ENCODE measurements around the gene GNAQ. TPM values are rescaled to one million over a fixed set of nuclear protein-coding genes. Genes with fewer than 3 reads are reported as not detected.

The GNAQ gene
- polyA plus RNA-seq, 1 donor (not counting 4 experiments of a cell fraction or from before 2014, with no cell fraction given): 64.3 TPM

GRCh38 chr9:78005231-78006002 is 26.2 kb downstream of the GNAQ start:
- TF ChIP-seq EZH2 (IDR thresholded peaks at IDR 0.05; ENCODE audit: low read length): no peak
- FAIRE-seq (no peak), DNase-seq (ENCODE audit: low read depth, low spot score) (no peak)
- no peak overlapping the region for H3K9ac ChIP-seq (ENCODE audit: control insufficient read depth, extremely low read depth, insufficient read depth, low read length)
- no peaks in the 10 kb centered on the region for H3K27me3 ChIP-seq (ENCODE audit: control insufficient read depth, extremely low read depth, insufficient read depth, low read length)
- dilution Hi-C loops (cut with MboI; ENCODE audit: extremely low pct_ligation_motif_present, low sequenced_read_pairs): no loop called here
- H3K79me2 ChIP-seq (ENCODE audit: control insufficient read depth, insufficient read depth, low read length): peaks cover 93% of the 10 kb centered on the region
- no peaks in the 10 kb centered on the region for H3K36me3 ChIP-seq (ENCODE audit: control insufficient read depth in 2 of 2, extremely low read depth in 1 of 2, insufficient read depth in 2 of 2, low read length in 2 of 2)
- H3K4me3 ChIP-seq (ENCODE audit: control insufficient read depth in 2 of 3, extremely low read depth in 1 of 3, insufficient read depth in 2 of 3, low read depth in 1 of 3, low read length in 3 of 3): no peak overlapping the region
- no peaks in the 10 kb centered on the region for H3K9me3 ChIP-seq (ENCODE audit: control insufficient read depth, low read depth, low read length)
- no peak overlapping the region for H3K27ac ChIP-seq (ENCODE audit: control insufficient read depth, insufficient read depth, low read length)
- H3K9me1 ChIP-seq (ENCODE audit: control insufficient read depth, extremely low read depth, insufficient read depth, low read length): no peaks in the 10 kb centered on the region
- H2AFZ ChIP-seq (ENCODE audit: control insufficient read depth, low read length): no peak overlapping the region
- peaks cover 10% of the 10 kb centered on the region for H3K4me1 ChIP-seq (ENCODE audit: control insufficient read depth, extremely low read depth, insufficient read depth, low read length)
- peaks cover 7% of the 10 kb centered on the region for H4K20me1 ChIP-seq (ENCODE audit: control insufficient read depth, extremely low read depth, insufficient read depth, low read length)
- H3K4me2 ChIP-seq (ENCODE audit: control insufficient read depth, extremely low read depth, insufficient read depth, low read depth, low read length): no peak overlapping the region

- H3K36me3 ChIP-seq (ENCODE audit: control insufficient read depth in 2 of 2, extremely low read depth in 1 of 2, insufficient read depth in 2 of 2, low read length in 2 of 2): no peaks in the 10 kb centered on the region
- no peak overlapping the region for H3K4me2 ChIP-seq (ENCODE audit: control insufficient read depth, extremely low read depth, insufficient read depth, low read depth, low read length)
- TF ChIP-seq EZH2 (IDR thresholded peaks at IDR 0.05; ENCODE audit: low read length) (no peak), CTCF (optimal IDR thresholded peaks at IDR 0.05 in 1 of 3, IDR thresholded peaks at IDR 0.05 in 1 of 3, conservative IDR thresholded peaks at IDR 0.05 in 1 of 3; ENCODE audit: extremely low read depth in 1 of 3, insufficient read depth in 2 of 3, low read length in 3 of 3) (peak in 1 of 3 experiments; percentile 38)
- dilution Hi-C loops (cut with MboI; ENCODE audit: extremely low pct_ligation_motif_present, low sequenced_read_pairs): no loop called here
- no peak for FAIRE-seq
- H4K20me1 ChIP-seq (ENCODE audit: control insufficient read depth, extremely low read depth, insufficient read depth, low read length): peaks cover 7% of the 10 kb centered on the region
- H3K9me1 ChIP-seq (ENCODE audit: control insufficient read depth, extremely low read depth, insufficient read depth, low read length): no peaks in the 10 kb centered on the region
- H3K9me3 ChIP-seq (ENCODE audit: control insufficient read depth, low read depth, low read length): no peaks in the 10 kb centered on the region
- no peak overlapping the region for H3K4me3 ChIP-seq (ENCODE audit: control insufficient read depth in 2 of 3, extremely low read depth in 1 of 3, insufficient read depth in 2 of 3, low read depth in 1 of 3, low read length in 3 of 3)
- H3K27ac ChIP-seq (ENCODE audit: control insufficient read depth, insufficient read depth, low read length): no peak overlapping the region
- H3K4me1 ChIP-seq (ENCODE audit: control insufficient read depth, extremely low read depth, insufficient read depth, low read length): peaks cover 12% of the 10 kb centered on the region
- H3K9ac ChIP-seq (ENCODE audit: control insufficient read depth, extremely low read depth, insufficient read depth, low read length): no peak overlapping the region
- DNase-seq (ENCODE audit: low read depth, low spot score): no peak
- H3K79me2 ChIP-seq (ENCODE audit: control insufficient read depth, insufficient read depth, low read length): peaks cover 92% of the 10 kb centered on the region
- no peak overlapping the region for H2AFZ ChIP-seq (ENCODE audit: control insufficient read depth, low read length)
- no peaks in the 10 kb centered on the region for H3K27me3 ChIP-seq (ENCODE audit: control insufficient read depth, extremely low read depth, insufficient read depth, low read length)
These were observed 27.0 kb downstream of the GNAQ start for GRCh38 chr9:78004478-78005229.

All from keratinocyte (primary cell).